Measurements from ENCODE around the gene ASTE1.

DNA sequence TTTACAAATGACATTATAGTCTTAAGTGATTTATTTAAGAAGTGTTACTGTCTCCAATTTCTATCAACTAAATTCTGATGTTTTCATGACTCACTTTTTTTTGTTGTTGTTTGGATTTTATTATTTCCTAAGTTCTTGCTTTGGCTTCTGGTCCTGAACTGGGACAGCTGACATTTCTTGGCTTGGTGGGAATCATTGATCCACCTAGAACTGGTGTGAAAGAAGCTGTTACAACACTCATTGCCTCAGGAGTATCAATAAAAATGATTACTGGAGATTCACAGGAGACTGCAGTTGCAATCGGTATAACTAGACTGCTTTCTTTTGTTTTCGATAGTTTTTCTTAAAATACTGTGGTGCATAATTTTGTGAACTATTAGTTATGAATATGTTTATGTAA is 47.5 kb downstream of the ASTE1 start:
- TF ChIP-seq, protein P1, sequence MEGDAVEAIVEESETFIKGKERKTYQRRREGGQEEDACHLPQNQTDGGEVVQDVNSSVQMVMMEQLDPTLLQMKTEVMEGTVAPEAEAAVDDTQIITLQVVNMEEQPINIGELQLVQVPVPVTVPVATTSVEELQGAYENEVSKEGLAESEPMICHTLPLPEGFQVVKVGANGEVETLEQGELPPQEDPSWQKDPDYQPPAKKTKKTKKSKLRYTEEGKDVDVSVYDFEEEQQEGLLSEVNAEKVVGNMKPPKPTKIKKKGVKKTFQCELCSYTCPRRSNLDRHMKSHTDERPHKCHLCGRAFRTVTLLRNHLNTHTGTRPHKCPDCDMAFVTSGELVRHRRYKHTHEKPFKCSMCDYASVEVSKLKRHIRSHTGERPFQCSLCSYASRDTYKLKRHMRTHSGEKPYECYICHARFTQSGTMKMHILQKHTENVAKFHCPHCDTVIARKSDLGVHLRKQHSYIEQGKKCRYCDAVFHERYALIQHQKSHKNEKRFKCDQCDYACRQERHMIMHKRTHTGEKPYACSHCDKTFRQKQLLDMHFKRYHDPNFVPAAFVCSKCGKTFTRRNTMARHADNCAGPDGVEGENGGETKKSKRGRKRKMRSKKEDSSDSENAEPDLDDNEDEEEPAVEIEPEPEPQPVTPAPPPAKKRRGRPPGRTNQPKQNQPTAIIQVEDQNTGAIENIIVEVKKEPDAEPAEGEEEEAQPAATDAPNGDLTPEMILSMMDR (IDR thresholded peaks at IDR 0.05 in 2 of 3, conservative IDR thresholded peaks at IDR 0.05 in 1 of 3; ENCODE audit: insufficient read depth in 2 of 3, low read depth in 1 of 3, low read length in 3 of 3) = no peak
- no peak for TF ChIP-seq ZNF707 (CRISPR knock-in tag; conservative IDR thresholded peaks at IDR 0.05)
- no peak for TF ChIP-seq CCNT2 (IDR thresholded peaks at IDR 0.05; ENCODE audit: borderline replicate concordance, extremely low read depth, insufficient read length, low read depth, low read length)
- no peak for TF ChIP-seq USF2 (CRISPR knock-in tag; IDR thresholded peaks at IDR 0.05)
- no peak for TF ChIP-seq JUN (IDR thresholded peaks at IDR 0.05; ENCODE audit: borderline replicate concordance, low read depth, low read length)
- no peak for TF ChIP-seq JUN (CRISPR knock-in tag; IDR thresholded peaks at IDR 0.05; ENCODE audit: borderline replicate concordance)
- no peak for TF ChIP-seq SNIP1 (IDR thresholded peaks at IDR 0.05; ENCODE audit: low read depth)
- TF ChIP-seq EZH2 (IDR thresholded peaks at IDR 0.05; ENCODE audit: borderline replicate concordance, low read depth, low read length) = no peak

Measured in K562 (cell line).